GM12864 (cell line): ENCODE measurements around the gene COL27A1.

Experiments
- DNase-seq: peaks from one replicate; pipeline ENCODE4 v3.0.0-alpha.2; 2011; ENCODE audit warnings: low read depth
- H3K4me3 ChIP-seq: 2 replicates; pipeline ENCODE4 v1.5.1; 2011; ENCODE audit warnings: mild to moderate bottlenecking, low read depth, low read length, control low read depth
- CTCF ChIP-seq: IDR thresholded peaks from 2 replicates; pipeline ENCODE4 v1.5.1; 2011; ENCODE audit warnings: low read depth, mild to moderate bottlenecking, moderate library complexity, low read length, control low read depth, inconsistent platforms; ENCODE audit errors: missing control alignments

The COL27A1 gene

GRCh38 chr9:114303977-114304376 lies 148.6 kb downstream of the COL27A1 start:
- no peak for DNase-seq
- H3K4me3 ChIP-seq: no peak overlapping the region
- no peak for TF ChIP-seq CTCF

- no peak overlapping the region for H3K4me3 ChIP-seq
- no peak for TF ChIP-seq CTCF
- no peak for DNase-seq
Observed at GRCh38 chr9:114304416-114305188, 149.3 kb downstream of the COL27A1 start.

GRCh38 chr9:114307899-114308267 lies 152.5 kb downstream of the COL27A1 start:
- no peak for DNase-seq
- TF ChIP-seq CTCF: no peak
- no peak overlapping the region for H3K4me3 ChIP-seq

GRCh38 chr9:114308361-114308950 lies 153.1 kb downstream of the COL27A1 start:
- TF ChIP-seq CTCF: no peak
- H3K4me3 ChIP-seq: no peak overlapping the region
- DNase-seq: no peak

GRCh38 chr9:114309096-114309495 lies 153.8 kb downstream of the COL27A1 start:
- no peak for TF ChIP-seq CTCF
- no peak overlapping the region for H3K4me3 ChIP-seq
- DNase-seq: no peak

- no peak overlapping the region for H3K4me3 ChIP-seq
- no peak for DNase-seq
- TF ChIP-seq CTCF: no peak
Observed at GRCh38 chr9:114310471-114311450, 155.4 kb downstream of the COL27A1 start.
